ENCODE data around the gene DGAT2. TPM values are rescaled to one million over a fixed set of nuclear protein-coding genes. Genes with fewer than 3 reads are reported as not detected.
A peak's percentile ranks its signal among the peaks of the same experiment; 100 is the strongest.

The DGAT2 gene
- total RNA-seq, 4 donors from 2014 or later: 67.7 to 663 (median 270) TPM

DNA sequence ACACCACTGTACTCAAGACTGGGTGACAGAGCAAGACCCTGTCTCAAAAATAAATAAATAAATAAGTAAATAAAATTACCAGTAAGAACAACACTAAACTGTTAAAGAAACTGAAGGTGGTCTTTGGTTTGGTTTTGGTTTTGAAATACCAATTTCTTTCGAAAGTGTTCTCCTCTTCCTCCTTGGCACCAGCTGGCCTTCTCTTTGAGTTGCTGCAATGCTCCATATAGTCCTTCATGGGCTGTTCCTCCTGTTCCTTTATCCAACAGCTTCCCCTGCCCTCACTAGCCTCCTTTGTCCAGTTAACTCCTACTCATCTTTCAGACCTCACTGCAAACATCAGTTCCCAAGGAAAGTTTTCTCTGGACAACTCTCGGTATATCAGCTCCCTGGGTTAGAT is 41.4 kb downstream of the DGAT2 start:
- TF ChIP-seq, protein P1, sequence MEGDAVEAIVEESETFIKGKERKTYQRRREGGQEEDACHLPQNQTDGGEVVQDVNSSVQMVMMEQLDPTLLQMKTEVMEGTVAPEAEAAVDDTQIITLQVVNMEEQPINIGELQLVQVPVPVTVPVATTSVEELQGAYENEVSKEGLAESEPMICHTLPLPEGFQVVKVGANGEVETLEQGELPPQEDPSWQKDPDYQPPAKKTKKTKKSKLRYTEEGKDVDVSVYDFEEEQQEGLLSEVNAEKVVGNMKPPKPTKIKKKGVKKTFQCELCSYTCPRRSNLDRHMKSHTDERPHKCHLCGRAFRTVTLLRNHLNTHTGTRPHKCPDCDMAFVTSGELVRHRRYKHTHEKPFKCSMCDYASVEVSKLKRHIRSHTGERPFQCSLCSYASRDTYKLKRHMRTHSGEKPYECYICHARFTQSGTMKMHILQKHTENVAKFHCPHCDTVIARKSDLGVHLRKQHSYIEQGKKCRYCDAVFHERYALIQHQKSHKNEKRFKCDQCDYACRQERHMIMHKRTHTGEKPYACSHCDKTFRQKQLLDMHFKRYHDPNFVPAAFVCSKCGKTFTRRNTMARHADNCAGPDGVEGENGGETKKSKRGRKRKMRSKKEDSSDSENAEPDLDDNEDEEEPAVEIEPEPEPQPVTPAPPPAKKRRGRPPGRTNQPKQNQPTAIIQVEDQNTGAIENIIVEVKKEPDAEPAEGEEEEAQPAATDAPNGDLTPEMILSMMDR (IDR thresholded peaks at IDR 0.05): no peak
- no peak for ATAC-seq (ENCODE audit: low FRiP score)
- DNase-seq (ENCODE audit: low spot score): no peak

DNA sequence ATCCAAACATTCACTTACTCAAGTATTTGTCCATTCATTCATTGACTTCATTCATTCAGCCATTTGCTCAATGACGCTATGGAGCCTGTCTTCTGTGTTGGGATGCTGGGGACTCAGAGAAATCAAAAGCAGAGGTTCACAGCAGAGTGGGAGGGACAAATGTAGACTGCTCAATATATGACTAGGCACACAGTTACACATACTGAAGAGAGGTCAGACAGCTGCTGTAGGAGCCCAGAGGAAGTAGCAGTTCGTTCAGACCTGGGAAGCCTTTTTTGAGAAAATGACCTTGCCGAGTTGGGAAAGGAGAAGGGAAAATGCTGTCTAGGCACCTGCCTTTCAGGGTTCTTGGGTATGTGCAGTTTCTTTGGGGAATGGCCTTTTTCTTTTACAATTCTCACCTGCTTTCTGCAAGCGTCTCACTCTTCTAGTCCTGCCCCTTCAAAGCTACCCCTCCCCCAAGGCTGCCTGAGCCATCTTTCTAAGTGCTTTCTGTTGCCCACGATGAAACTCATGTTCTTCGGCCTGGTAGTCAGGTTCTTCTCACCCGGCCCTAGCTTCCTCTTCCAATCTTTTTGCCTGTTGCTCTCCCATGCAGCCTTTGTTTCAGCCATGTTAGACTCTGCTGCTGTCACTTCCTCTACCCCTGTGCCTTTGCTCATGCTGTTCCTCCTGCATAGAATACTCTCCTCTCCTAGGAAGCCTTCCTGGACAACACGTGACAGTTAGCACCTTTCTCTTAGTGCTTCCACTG is 42.2 kb downstream of the DGAT2 start:
- no peak for DNase-seq (ENCODE audit: low spot score)
- no peak for ATAC-seq (ENCODE audit: low FRiP score)
- TF ChIP-seq, protein P1 (IDR thresholded peaks at IDR 0.05): no peak

DNA sequence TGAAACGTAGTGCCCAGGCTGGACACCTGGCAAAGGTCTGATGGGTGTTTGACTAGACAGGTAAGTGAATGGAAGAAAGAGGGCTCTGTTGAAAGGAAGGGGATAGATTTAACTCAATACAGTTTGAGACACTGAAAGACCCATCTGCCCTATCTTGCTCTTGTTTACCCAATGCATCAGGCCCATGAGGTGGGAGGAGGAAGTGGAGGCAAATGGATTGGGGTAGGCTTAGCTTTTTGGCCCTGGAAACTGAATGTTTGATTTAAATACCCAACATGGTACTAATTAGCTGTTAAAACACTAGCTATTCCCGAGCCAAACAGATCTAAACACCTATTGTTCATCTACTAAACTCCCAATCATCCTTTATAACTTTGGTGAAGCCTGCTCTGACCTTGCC is 42.9 kb downstream of the DGAT2 start:
- DNase-seq (ENCODE audit: low spot score): no peak
- ATAC-seq (ENCODE audit: low FRiP score): no peak
- TF ChIP-seq, protein P1 (IDR thresholded peaks at IDR 0.05): no peak

DNA sequence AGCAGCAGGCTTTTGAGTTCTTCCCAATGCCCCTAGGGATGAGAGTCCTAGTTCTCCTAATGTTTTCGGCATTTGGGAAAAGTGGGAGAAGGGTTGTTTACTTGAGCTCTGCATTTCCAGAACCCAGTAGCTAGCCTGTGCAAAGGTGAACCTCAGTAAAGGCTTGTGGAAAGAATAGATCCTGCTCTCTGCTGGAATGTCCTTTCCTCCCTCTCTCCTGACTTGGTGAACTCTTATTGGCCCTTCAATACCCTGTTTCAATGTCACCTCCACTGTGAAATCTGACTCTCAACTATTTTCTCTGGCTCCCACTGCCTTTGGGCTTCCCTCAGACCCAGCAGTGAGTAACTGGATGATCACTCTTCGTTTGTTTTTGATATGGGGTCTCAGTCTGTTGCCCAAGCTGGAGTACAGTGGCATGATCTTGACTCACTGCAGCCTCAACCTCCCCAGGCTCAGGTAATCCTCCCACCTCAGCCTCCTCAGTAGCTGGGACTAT is 44.0 kb downstream of the DGAT2 start:
- no peak for ATAC-seq (ENCODE audit: low FRiP score)
- DNase-seq (ENCODE audit: low spot score): no peak
- TF ChIP-seq, protein P1 (IDR thresholded peaks at IDR 0.05): no peak

DNA sequence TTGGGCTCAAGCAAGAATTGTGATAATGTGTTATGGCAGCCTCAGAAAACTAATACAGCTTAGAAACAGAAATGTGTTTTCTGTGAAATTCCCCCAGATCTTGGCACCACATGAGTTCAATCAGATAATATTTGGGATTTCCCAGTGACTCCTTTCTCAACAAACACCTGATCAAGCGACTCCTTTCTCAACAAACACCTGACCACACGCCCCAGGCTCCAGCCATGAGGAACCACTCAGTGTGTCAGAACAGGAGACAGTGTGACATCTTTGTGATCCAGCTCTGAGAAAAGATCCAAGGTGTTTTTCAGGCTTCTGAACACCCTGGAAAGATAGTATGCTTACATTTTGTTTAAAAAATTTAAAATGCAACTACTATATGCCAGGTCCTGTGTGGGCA is 44.5 kb downstream of the DGAT2 start:
- TF ChIP-seq, protein P1 (IDR thresholded peaks at IDR 0.05): no peak
- no peak for DNase-seq (ENCODE audit: low spot score)
- ATAC-seq (ENCODE audit: low FRiP score): no peak

DNA sequence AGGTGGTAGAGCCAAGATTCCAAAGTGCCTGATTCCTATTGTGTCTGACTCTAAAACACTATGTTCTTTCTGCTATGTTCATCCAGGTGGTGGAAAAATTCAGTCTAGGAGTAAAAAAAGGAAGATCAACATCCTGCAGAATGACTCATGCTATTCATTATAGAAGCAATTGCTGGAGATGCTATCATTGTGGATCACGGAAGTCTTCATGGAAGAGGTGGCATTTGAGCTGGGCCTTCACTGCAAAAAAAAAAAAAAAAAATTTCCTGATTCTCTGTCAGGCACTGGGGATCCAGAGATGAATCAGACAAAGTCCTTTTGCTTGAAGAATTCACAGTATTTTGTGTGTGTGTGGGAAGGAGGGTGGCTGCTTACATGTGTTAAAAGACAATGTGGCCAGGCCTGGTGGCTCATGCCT is 45.1 kb downstream of the DGAT2 start:
- TF ChIP-seq, protein P1 (IDR thresholded peaks at IDR 0.05): no peak
- DNase-seq (ENCODE audit: low spot score) (no peak), ATAC-seq (ENCODE audit: low FRiP score) (no peak)

DNA sequence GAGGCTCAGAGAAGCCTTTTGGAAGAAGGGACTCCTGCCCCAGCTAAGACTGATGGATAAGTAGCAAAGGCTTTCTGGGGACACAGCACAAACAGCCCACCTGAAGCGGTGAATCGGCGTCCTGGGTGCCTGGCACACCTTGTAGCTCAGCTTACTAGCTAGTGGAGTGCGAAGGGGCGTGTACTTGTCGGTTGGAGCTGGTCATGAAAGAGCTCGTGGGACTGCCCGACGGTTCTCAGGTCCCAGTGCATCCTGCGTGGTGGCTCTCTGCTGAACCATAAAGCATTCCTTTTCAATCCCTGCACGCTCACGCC is 45.7 kb downstream of the DGAT2 start:
- TF ChIP-seq, protein P1 (IDR thresholded peaks at IDR 0.05): no peak
- DNase-seq (ENCODE audit: low spot score): no peak
- ATAC-seq (ENCODE audit: low FRiP score): peak; percentile 50

All from omental fat pad (tissue), 4 donors.